ENCODE measurements around the gene DUOX2.
A peak's percentile ranks its signal among the peaks of the same experiment; 100 is the strongest.

Gene DUOX2

GRCh38 chr15:45114076-45114750 lies at the start of gene DUOX2, which contains the start of gene DUOXA2:
Gene DUOX2 (minus strand): TSS chr15:45114172. CDS start chr15:45113411, 761 bp downstream.
Gene DUOXA2 (plus strand): TSS chr15:45114326. CDS start chr15:45114606, 280 bp downstream.
- DNase-seq (ENCODE audit: low spot score) = no peak

- no peak for DNase-seq (ENCODE audit: low spot score)
Observed at GRCh38 chr15:45163508-45163856, 49.5 kb upstream of the DUOX2 start.

- DNase-seq (ENCODE audit: low spot score) = peak; percentile 85
Observed at GRCh38 chr15:45162771-45163507, 49.0 kb upstream of the DUOX2 start.

GRCh38 chr15:45161666-45162065 lies 47.7 kb upstream of the DUOX2 start:
- DNase-seq (ENCODE audit: low spot score) = no peak

- no peak for DNase-seq (ENCODE audit: low spot score)
Observed at GRCh38 chr15:45157974-45158373, 44.0 kb upstream of the DUOX2 start.

GRCh38 chr15:45156744-45157455 lies 42.9 kb upstream of the DUOX2 start:
- DNase-seq (ENCODE audit: low spot score) = no peak

- no peak for DNase-seq (ENCODE audit: low spot score)
Observed at GRCh38 chr15:45155739-45156138, 41.8 kb upstream of the DUOX2 start.

GRCh38 chr15:45151998-45152828 lies 38.2 kb upstream of the DUOX2 start:
- no peak for DNase-seq (ENCODE audit: low spot score)

GRCh38 chr15:45150997-45151396 lies 37.0 kb upstream of the DUOX2 start:
- DNase-seq (ENCODE audit: low spot score) = no peak

GRCh38 chr15:45150481-45150880 lies 36.5 kb upstream of the DUOX2 start:
- no peak for DNase-seq (ENCODE audit: low spot score)

GRCh38 chr15:45149060-45149459 lies 35.1 kb upstream of the DUOX2 start:
- DNase-seq (ENCODE audit: low spot score) = no peak

GRCh38 chr15:45148076-45149059 lies 34.4 kb upstream of the DUOX2 start:
- peak; percentile 30 for DNase-seq (ENCODE audit: low spot score)

- peak; percentile 44 for DNase-seq (ENCODE audit: low spot score)
Observed at GRCh38 chr15:45147606-45148005, 33.6 kb upstream of the DUOX2 start.

- peak; percentile 37 for DNase-seq (ENCODE audit: low spot score)
Observed at GRCh38 chr15:45146405-45146804, 32.4 kb upstream of the DUOX2 start.

- no peak for DNase-seq (ENCODE audit: low spot score)
Observed at GRCh38 chr15:45144775-45145174, 30.8 kb upstream of the DUOX2 start.

- no peak for DNase-seq (ENCODE audit: low spot score)
Observed at GRCh38 chr15:45143946-45144345, 30.0 kb upstream of the DUOX2 start.

- no peak for DNase-seq (ENCODE audit: low spot score)
Observed at GRCh38 chr15:45143056-45143455, 29.1 kb upstream of the DUOX2 start.

GRCh38 chr15:45141386-45141785 lies 27.4 kb upstream of the DUOX2 start:
- no peak for DNase-seq (ENCODE audit: low spot score)

- no peak for DNase-seq (ENCODE audit: low spot score)
Observed at GRCh38 chr15:45140557-45141250, 26.7 kb upstream of the DUOX2 start.

GRCh38 chr15:45139770-45140169 lies 25.8 kb upstream of the DUOX2 start:
- no peak for DNase-seq (ENCODE audit: low spot score)
